Panc1 (cell line): Measurements from ENCODE around the gene TMTC2.

Experiments used
- CTCF ChIP-seq: fragments of 450-650 bp; IDR thresholded peaks from 2 replicates; pipeline ENCODE4 v1.5.1; 2017; ENCODE audit warnings: mild to moderate bottlenecking
- POLR2AphosphoS5 ChIP-seq: IDR thresholded peaks from 2 replicates; pipeline ENCODE4 v1.6.1; 2012; ENCODE audit warnings: mild to moderate bottlenecking, low read depth, low read length, moderate library complexity

- TF ChIP-seq CTCF (no peak), POLR2AphosphoS5 (no peak)
Measured at GRCh38 chr12:83039413-83039812, 352.7 kb downstream of the TMTC2 start.
